AG04449 (cell line): ENCODE results near the gene ZMIZ1.

Experiments
- CTCF ChIA-PET: fragments of 350-600 bp; formaldehyde crosslinking; extraction: SDS; loops from one replicate; lab custom pipeline; 2021; ENCODE audit warnings: antibody characterized with exemption; lab: Yijun Ruan, JAX
- POLR2A ChIA-PET: fragments of 400-600, 350-600 bp; formaldehyde crosslinking; extraction: SDS; loops from one replicate; lab custom pipeline; 2020; ENCODE audit warnings: antibody characterized with exemption, inconsistent platforms; lab: Yijun Ruan, JAX
- DNase-seq: peaks from one replicate; pipeline ENCODE4 v3.0.0-alpha.2; 2010; ENCODE audit warnings: low read depth, low spot score
- H3K4me3 ChIP-seq: 2 replicates; pipeline ENCODE4 v1.5.1; 2011; ENCODE audit warnings: low read depth, mild to moderate bottlenecking, control low read depth, low read length
- TF ChIP-seq, protein P1 (sequence below): IDR thresholded peaks from one replicate; pipeline ENCODE4 v1.5.1; 2011; ENCODE audit warnings: mild to moderate bottlenecking, moderate library complexity, low read length, control low read depth, inconsistent platforms; ENCODE audit not compliant: insufficient read depth; ENCODE audit errors: missing control alignments

Gene ZMIZ1

DNA sequence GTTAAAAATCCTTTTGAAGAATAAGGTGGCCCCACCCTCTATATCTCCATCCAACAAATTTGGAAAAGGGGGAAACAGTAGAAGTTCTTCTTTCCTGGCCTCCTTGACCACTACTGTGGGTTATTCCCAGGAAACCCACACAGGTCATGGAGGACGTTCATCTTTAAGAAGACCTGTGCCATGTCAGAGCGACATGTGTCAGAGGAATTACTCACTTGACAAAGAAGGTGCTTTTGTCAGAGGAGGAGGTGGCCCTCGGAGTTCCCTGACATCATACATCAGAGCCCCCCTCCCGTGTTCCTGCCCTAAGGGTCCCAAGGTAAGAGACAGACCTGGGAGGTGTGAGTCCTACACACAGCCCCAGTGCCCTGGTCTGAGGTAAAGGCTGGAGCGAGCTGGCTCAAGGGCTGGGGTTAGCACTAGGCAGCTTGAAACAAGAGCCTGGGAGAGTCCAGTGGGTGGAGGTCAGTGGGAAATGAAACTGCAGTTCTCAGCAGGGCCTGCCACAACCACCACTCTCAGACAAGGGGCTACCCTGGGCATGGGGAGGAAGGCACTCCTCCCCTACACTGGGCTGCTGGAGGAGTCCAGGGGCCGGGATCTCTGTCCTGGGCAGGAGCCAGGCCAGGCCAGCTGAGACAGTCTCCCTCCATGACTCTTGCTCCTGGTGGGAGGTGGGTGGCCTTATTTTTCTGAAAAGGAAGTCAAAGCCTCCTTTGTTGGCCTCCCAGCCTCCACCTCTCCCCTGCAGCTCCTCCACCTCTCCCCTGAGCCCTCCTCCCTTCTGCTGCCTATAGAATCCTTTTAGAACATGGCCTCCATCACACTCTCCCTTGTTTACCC, 21.8 kb upstream of the ZMIZ1 start:
- CTCF ChIA-PET, result interaction anchor here (1.0 kb wide), 1 partner anchor 12 kb away, joined by 4 read pairs; no protein-coding TSS in a partner anchor
- H3K4me3 ChIP-seq, result no peak overlapping the region
- TF ChIP-seq, protein P1, sequence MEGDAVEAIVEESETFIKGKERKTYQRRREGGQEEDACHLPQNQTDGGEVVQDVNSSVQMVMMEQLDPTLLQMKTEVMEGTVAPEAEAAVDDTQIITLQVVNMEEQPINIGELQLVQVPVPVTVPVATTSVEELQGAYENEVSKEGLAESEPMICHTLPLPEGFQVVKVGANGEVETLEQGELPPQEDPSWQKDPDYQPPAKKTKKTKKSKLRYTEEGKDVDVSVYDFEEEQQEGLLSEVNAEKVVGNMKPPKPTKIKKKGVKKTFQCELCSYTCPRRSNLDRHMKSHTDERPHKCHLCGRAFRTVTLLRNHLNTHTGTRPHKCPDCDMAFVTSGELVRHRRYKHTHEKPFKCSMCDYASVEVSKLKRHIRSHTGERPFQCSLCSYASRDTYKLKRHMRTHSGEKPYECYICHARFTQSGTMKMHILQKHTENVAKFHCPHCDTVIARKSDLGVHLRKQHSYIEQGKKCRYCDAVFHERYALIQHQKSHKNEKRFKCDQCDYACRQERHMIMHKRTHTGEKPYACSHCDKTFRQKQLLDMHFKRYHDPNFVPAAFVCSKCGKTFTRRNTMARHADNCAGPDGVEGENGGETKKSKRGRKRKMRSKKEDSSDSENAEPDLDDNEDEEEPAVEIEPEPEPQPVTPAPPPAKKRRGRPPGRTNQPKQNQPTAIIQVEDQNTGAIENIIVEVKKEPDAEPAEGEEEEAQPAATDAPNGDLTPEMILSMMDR, result no peak
- POLR2A ChIA-PET, result no interaction called here
- no peak for DNase-seq

DNA sequence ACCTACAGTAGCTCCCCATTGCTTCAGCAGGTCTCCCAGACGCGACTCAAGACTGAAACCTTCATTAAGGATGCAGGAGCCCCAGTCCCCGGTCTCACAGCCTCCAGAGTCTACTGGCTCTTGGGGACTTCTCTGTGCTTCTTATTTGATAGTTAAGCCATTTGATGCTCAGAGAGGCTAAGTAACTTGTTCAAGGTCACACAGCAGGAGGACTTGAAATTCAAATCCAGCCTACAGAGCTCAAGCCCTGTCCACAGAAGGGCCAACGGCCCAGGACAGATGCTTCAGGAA, 21.2 kb upstream of the ZMIZ1 start:
- CTCF ChIA-PET, result interaction anchor here (1.0 kb wide), 1 partner anchor 12 kb away, joined by 4 read pairs; no protein-coding TSS in a partner anchor
- TF ChIP-seq, protein P1, result no peak
- no peak overlapping the region for H3K4me3 ChIP-seq
- no peak for DNase-seq
- POLR2A ChIA-PET, result no interaction called here

DNA sequence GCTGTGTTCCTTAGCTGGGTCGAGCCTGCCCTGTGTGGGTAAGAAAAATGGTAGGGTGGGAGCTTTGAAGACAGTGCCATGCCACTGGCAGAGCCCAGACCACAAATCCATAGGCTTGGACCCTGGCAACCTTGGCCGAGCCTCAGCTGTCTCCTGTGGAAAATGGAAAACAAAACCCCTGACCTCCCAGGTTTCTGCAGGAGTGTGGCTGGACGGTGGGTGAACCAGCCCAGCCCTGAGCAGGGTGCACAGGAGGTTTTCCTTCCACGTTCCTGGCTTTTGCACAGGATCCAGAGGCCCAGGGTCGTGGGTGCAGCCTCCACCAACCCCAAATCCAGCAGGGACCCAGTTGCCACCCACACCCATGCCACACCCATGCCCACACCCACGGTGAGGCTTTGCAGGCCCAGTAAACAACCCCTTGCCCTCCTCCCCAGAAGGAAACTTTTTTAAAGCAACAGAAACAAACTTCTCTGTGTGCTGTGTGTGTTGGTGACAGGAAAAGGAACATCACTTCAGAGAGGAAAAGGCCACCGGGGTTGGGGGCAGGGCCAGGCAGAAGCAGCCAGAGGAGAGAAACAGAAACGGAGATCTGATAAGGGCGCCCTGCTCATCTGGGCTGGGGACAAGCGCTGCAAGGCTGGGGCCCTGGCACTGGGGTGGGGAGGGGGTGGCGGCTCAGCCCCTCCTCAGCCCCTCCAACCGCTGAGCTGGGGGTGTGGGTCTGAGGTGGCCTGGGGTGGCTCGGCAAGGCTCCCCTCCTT, 20.7 kb upstream of the ZMIZ1 start:
- DNase-seq, result no peak
- no peak overlapping the region for H3K4me3 ChIP-seq
- POLR2A ChIA-PET, result no interaction called here
- CTCF ChIA-PET, result interaction anchor here (1.0 kb wide), 1 partner anchor 11 kb away, joined by 4 read pairs; no protein-coding TSS in a partner anchor
- TF ChIP-seq, protein P1, result no peak

DNA sequence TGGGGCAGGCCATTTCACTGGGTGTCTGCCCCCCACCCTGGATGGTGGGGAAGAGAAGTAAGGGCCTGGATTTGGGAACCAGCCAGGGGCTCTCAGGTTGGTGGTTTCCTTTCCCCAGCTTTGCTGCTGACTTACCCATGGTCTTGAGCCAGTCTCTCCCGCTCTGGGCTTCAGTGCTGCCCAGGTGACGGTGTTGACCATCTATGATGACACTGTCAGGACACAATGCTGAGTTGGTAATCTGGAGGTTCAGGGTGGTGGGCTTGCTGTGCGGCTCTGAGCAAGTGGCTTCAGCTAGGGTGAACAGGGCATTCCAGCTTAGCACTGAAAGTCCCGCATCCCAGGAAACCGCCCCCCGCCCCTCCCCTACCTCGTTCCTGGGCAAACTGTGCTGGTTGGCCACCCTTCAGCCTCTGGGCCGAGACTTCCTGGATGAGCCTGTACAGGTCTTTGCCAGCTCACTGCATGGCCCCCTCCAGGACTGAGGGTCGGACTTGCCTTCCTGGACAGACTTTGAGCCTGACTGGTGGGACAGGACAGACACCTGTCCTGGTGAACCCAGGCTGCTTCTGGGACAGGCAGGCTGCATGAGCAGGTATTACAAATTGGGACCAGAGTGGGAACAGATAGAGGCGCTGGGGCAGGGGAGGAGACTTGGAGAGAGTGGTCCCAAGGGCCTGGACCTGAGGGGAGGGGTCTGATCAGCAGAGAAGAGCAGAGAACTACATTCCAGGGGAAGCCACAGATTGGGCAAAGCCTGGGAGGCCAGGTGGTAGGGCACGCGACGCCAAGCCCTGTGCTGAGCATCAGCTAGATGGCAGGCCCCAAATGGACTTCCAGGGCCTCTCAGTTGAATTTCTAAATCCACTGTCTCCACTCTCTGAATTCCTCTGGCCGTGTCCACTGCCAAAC, 19.9 kb upstream of the ZMIZ1 start:
- CTCF ChIA-PET, result interaction anchor here (0.6 kb wide), 1 partner anchor 18 kb away, joined by 3 read pairs; no protein-coding TSS in a partner anchor
- POLR2A ChIA-PET, result no interaction called here
- TF ChIP-seq, protein P1, result no peak
- H3K4me3 ChIP-seq, result no peak overlapping the region
- no peak for DNase-seq

DNA sequence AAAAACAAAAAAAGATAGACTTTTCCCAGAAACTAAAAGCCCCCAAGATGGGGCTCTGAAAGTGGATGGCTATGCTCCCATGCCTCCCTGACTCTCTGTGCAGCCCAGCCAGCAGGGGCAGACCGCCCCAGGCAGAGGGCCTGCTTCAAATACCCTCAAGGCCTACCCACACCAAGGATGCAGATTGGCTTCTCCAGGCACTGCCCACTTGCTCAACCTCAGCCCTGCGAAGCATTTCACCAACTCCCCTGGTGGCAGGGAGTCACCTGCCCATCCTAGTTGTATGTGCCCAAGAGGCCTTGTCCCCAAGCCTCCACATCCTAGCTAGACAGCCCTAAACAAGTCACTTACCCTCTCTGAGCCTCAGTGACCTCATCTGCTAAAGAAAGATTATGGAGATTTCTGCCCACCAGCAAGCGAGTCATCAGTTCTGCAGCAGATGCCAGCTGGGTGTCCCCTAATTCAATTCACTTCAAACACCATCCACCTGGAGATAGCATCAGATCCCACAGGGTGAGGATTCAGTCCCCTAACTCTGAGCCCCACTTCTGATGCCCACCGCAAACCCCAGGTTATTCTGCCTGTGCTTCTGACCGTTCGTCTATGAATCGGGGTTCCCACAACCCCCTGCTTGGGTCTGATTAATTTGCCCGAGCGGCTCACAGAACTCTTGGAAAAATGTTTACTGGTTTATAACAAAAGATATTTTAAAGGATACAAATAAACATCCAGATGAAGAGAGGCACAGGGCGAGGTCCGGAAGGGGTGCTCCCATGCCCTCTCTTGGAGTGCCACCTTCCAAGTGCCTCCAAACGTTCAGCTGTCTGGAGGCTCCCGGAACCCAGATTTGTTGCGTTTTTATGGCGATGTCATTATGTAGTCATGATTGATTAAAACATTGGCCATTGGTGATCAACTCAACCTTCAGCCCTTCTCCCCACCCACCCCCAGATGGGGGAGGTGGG, 18.6 kb upstream of the ZMIZ1 start:
- TF ChIP-seq, protein P1, result no peak
- ChIA-PET CTCF (no interaction called here), POLR2A (interaction anchor here (1.0 kb wide), 1 partner anchor 10 kb away, joined by 3 read pairs; no protein-coding TSS in a partner anchor)
- DNase-seq, result no peak
- H3K4me3 ChIP-seq, result no peak overlapping the region
